IPS DF 6.9 (cell line): ENCODE data around the gene MYH2.
"Not testable (repeated sequence)": the region's sequence is repeated elsewhere in the genome, so short reads cannot be mapped to it uniquely, and the experiment has no call there.

Experiments
- DNase-seq: peaks from one replicate; pipeline ENCODE4 v3.0.0-alpha.2; 2013; ENCODE audit warnings: low read depth, low spot score
- H3K27ac ChIP-seq: one replicate; pipeline ENCODE4 v1.5.1; 2013; ENCODE audit warnings: low read length, control low read depth
- H3K27me3 ChIP-seq: 2 replicates; pipeline ENCODE4 v1.6.1; 2013; ENCODE audit warnings: mild to moderate bottlenecking, low read length; ENCODE audit not compliant: control insufficient read depth, insufficient read depth
- H3K36me3 ChIP-seq: 2 replicates; pipeline ENCODE4 v1.6.1; 2013; ENCODE audit warnings: low read length; ENCODE audit not compliant: control insufficient read depth, insufficient read depth
- H3K4me1 ChIP-seq: 2 replicates; pipeline ENCODE4 v1.6.1; 2013; ENCODE audit warnings: low read length; ENCODE audit not compliant: control insufficient read depth, insufficient read depth
- H3K4me3 ChIP-seq: 2 replicates; pipeline ENCODE4 v1.5.1; 2013; ENCODE audit warnings: mild to moderate bottlenecking, low read length
- H3K9me3 ChIP-seq: 2 replicates; pipeline ENCODE4 v1.6.1; 2013; ENCODE audit warnings: low read length, inconsistent platforms; ENCODE audit not compliant: control insufficient read depth, insufficient read depth
- WGBS: extraction: QIAGEN DNeasy Blood & Tissue Kit; methylation state at CpG from one replicate; pipeline ENCODE4 v1.1.7; 2013; ENCODE audit warnings: mixed read lengths, missing lambda C conversion rate; ENCODE audit not compliant: insufficient read length, insufficient coverage; 5-methylcytosine and 5-hydroxymethylcytosine counted together

The MYH2 gene

DNA sequence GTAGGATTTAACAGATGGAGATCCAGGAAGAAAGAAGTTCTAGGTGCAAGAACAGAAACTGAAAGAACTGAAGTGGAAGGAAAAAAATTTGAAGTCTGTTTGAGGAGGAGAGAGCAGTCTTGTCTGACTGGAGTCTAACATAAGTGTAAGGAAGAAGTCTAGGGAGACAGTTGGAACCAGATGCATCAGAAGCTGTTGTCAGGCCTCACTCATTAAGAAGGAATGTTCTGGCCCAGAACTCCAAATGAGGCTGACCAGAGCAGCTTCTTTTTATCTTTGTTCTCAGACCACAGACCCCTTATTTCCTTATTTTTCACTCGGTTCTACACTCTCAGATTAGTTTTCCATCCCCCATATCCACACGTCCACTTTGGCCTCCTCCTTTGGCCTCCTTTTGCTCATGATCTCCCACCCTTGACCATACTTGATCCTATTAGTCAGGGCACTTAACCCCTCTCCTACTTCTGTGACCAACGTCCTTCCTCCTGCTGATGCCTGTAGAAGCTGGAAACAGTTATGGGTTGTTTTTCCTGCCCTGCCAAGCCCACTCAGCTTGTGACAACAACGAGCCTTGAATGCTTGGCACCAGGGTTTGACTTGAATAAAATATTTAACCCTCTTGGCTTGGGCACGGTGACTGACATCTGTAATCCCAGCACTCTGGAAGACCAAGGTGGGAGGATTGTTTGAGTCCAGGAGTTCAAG, 7.0 kb upstream of the MYH2 start:
- WGBS: no CpG with 5 or more reads among the region's 5 CpGs
- Histone ChIP-seq H3K27ac (no peak overlapping the region), H3K4me1 (0 out of 2 replicates have a peak, but pooled peaks cover 2% of the 10 kb centered on the region), H3K27me3 (no peaks in the 10 kb centered on the region), H3K9me3 (no peaks in the 10 kb centered on the region), H3K4me3 (no peak overlapping the region), H3K36me3 (no peaks in the 10 kb centered on the region)
- no peak for DNase-seq

DNA sequence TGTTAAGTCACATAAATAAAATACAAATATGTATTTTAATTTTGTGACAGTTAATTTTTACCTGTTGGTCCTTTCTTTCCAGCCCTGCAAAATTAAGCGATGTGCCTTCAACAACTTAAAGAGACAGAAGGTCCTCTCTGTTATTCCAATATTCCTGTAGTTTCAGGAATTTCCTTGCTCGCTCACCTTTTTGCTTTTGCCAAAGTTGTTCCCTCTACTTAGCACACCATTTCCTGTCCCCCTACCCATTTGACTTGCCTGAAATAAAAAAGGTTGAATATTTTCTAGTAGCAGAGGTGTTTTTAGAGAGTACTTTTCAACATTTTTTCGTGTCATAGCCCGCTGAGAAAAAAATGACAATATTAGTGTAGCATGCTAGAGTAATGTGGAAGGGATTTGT, 556 bp upstream of the MYH2 start:
- H3K27me3 ChIP-seq: no peaks in the 10 kb centered on the region
- DNase-seq: no peak
- no peak overlapping the region for H3K27ac ChIP-seq
- H3K4me3 ChIP-seq: no peak overlapping the region
- no peaks in the 10 kb centered on the region for H3K9me3 ChIP-seq
- peaks cover 6% of the 10 kb centered on the region for H3K4me1 ChIP-seq
- no CpG with 5 or more reads among the region's 4 CpGs for WGBS
- no peaks in the 10 kb centered on the region for H3K36me3 ChIP-seq

DNA sequence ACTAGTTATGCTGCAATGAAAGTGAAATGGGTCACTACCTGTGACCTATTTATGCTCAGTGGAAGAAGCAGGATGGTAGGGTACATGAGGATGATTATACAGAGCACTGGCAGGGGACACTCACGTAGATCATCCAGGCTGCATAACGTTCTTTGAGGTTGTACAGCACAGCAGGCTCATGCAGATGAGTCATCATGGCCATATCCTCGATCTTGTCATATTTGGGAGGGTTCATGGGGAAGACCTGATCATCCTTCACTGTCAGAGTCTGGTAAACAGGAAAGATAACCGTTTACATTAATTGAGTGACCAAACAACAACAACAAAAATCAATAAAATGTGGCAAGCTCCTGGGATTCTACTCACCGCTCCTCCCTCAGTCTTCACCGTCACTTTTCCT, 2.1 kb downstream of the MYH2 start:
- H3K4me3 ChIP-seq: no peak overlapping the region
- peaks cover 6% of the 10 kb centered on the region for H3K4me1 ChIP-seq
- H3K27me3 ChIP-seq: no peaks in the 10 kb centered on the region
- no peak for DNase-seq
- no peaks in the 10 kb centered on the region for H3K36me3 ChIP-seq
- no CpG with 5 or more reads among the region's 6 CpGs for WGBS
- no peak overlapping the region for H3K27ac ChIP-seq
- H3K9me3 ChIP-seq: no peaks in the 10 kb centered on the region

DNA sequence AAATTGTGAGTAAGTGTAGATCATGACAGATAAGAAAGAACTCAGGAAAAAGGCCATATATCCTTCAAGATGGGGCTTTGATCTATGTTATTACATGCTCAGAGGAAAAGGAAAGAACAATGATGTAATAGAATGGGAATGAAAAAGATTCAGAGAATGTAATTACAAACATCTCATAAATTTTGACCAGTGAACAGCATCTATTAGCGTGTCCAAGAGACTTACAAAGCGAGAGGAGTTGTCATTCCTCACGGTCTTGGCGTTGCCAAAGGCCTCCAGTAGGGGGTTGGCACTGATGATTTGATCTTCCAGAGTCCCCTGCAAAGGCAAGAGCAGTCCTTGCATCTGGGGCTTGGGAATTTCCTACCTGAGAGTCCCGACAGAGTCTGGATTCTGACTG, 6.0 kb downstream of the MYH2 start:
- not testable (repeated sequence) for H3K27me3 ChIP-seq, H3K27ac ChIP-seq, H3K4me3 ChIP-seq, H3K36me3 ChIP-seq, H3K9me3 ChIP-seq, DNase-seq, H3K4me1 ChIP-seq
- no CpG with 5 or more reads among the region's 5 CpGs for WGBS

DNA sequence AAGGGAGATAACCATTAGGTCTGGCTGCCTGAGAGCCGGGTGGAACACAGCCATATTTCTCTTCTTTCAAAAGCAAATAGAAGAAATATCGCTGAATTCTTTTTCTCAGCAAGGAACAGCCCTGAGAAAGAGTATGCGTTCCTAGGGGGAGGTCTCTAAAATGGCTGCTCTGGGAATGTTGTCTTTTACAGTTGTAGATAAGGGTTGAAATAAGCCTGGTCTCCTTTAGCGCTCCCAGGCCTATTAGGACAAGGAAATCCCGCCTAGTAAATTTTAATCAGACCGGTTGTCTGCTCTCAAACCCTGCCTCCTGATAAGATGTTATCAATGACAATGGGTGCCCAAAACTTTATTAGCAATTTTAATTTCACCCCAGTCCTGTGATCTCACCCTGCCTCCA, 8.3 kb downstream of the MYH2 start:
- not testable (repeated sequence) for H3K4me3 ChIP-seq
- no CpG with 5 or more reads among the region's 6 CpGs for WGBS

DNA sequence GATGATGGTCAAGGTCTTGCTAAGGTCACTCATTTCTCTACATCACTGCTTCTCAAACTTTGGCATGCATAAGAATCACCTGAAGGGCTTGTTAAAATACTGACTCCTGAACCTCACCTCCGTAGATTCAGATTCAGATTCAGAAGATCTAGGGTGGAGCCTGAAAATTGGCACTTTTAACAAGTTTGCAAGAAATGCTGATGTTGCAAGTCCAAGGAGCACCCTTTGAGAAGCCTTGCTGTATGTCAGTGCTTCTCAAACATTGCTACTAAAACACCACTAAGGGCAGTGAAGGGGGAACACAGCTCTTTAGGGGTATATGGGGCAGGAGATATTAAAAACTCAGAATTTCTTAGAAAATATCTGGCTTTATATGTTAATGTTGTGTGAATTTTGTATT, 17.4 kb downstream of the MYH2 start:
- no CpG with 5 or more reads among the region's 1 CpG for WGBS
- Histone ChIP-seq H3K36me3 (no peaks in the 10 kb centered on the region), H3K9me3 (no peaks in the 10 kb centered on the region), H3K4me1 (no peaks in the 10 kb centered on the region), H3K27ac (no peak overlapping the region), H3K27me3 (no peaks in the 10 kb centered on the region), H3K4me3 (no peak overlapping the region)
- no peak for DNase-seq

More for the DNA sequence above, 8.3 kb downstream of the MYH2 start:
- H3K36me3 ChIP-seq, DNase-seq, H3K9me3 ChIP-seq, H3K27ac ChIP-seq, H3K4me1 ChIP-seq, H3K27me3 ChIP-seq: not testable (repeated sequence)

DNA sequence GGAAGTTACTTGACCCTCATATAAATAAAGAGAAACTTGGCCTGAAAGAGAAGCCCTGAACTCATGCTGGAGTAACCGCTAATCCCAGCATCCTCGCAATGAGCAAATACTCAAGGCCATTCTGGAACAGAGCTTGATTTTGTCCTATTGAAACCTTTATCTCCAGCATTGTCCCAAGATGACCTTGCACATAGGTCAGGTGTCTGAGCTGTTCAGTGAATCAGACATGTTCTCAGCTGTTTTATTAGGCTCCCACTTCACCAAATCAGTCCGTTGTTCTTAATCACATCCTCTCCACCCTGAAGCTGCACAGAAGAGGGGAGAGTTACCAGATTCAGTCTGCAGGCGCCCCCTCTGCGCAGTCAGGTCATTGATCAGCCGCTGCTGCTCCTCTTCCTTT, 22.0 kb downstream of the MYH2 start:
- Histone ChIP-seq H3K36me3 (no peaks in the 10 kb centered on the region), H3K27me3 (no peaks in the 10 kb centered on the region), H3K9me3 (no peaks in the 10 kb centered on the region), H3K27ac (no peak overlapping the region), H3K4me3 (no peak overlapping the region), H3K4me1 (no peaks in the 10 kb centered on the region)
- WGBS: no CpG with 5 or more reads among the region's 6 CpGs
- DNase-seq: no peak

DNA sequence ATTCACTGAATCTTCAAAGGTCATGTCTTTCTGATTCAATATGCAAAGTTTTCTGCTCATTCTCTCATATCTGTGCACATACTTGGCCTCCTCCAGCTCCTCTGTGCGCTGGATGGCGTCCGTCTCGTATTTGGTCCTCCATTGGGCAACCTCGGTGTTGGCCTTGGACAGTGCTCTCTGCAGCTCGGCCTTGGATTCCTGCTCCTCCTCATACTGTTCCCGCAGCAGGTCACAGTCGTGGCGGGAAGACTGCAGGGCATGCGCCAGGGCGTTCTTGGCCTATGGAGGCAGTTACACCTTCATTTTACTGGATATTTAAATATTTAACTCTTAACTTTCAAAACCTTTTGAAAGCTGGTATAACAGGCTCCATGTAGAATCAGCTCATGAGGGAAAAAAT, 22.9 kb downstream of the MYH2 start:
- no peaks in the 10 kb centered on the region for H3K27me3 ChIP-seq
- no peak for DNase-seq
- no peak overlapping the region for H3K4me3 ChIP-seq
- H3K27ac ChIP-seq: no peak overlapping the region
- no peaks in the 10 kb centered on the region for H3K9me3 ChIP-seq
- no peaks in the 10 kb centered on the region for H3K36me3 ChIP-seq
- H3K4me1 ChIP-seq: no peaks in the 10 kb centered on the region
- no CpG with 5 or more reads among the region's 11 CpGs for WGBS

DNA sequence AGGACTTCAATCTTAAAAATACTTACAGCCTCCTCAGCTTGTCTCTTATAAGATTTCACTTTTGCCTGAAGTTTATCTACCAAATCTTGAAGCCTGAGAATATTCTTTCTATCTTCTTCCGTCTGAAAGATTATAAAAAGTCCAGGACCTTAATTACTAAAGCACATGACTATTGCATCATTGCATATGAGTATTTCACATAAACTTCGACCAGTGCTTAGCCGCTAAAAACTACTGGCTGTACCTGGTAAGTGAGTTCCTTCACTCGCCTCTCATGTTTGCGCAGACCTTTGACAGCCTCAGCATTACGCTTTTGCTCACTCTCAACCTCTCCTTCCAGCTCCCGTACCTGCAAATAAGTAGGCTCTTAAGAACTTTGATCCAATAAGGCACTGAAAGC, 26.4 kb downstream of the MYH2 start:
- Histone ChIP-seq H3K27me3 (no peaks in the 10 kb centered on the region), H3K4me1 (no peaks in the 10 kb centered on the region), H3K4me3 (no peak overlapping the region), H3K36me3 (no peaks in the 10 kb centered on the region), H3K27ac (no peak overlapping the region), H3K9me3 (no peaks in the 10 kb centered on the region)
- no peak for DNase-seq
- no CpG with 5 or more reads among the region's 7 CpGs for WGBS

DNA sequence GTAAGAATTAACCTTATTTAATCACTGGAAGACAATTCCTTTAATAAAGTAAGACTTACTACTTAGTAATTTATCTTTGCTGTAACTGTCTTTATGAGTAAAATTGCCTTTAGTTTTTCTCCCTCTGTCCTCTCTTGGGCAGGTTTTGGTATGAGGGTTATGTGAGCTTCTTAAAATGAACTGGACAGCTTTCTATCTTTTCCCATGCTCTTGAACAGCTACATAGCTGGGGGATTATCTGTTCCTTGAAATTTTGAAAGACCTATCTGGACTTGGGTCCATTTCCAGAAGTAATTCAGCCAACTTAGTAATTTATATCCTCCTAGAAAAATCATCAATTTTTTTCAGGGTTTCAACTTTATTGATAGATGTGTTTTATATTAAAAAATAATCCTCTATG, 27.5 kb downstream of the MYH2 start:
- Histone ChIP-seq H3K36me3 (no peaks in the 10 kb centered on the region), H3K9me3 (no peaks in the 10 kb centered on the region), H3K4me1 (no peaks in the 10 kb centered on the region), H3K27ac (no peak overlapping the region), H3K27me3 (no peaks in the 10 kb centered on the region), H3K4me3 (no peak overlapping the region)
- no peak for DNase-seq

DNA sequence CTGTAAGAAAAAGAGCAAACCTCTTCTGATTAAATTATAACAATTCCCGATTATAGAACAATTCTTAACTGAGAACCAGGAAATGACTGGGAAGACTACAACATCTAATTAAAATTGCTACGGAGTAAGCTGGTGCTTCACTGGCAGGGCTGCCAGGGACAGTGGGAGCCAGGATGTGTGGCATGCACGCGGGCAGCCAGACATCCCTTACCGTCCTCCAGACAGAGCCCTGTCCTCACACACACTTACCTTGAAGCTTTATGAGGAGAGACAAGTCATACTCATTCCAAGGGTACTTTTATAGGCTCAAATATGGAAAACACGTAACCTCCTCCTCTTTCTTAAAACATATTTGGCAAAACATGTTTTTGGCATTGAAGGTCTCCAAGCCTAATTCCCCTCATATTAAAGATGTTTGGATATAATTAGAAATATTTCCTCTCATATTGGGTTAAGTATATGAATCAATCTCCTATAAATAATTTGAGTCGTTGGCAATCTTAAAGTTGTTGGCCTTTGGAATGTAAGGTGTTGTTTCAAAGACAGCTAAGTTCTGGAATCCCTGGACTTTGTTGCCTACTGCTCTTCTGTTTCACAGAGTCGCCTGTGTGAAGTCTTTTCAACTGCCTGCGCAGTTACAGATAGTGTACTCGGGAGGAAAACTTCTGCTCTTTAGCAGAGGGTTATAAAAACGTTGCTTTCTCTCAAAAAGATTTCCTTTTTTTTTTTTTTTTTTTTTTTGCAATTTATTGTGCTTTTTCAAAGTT, 31.0 kb downstream of the MYH2 start, which contains the start of gene MYH1:
TSS of gene MYH1 (minus strand) at position 272 of the 767 bp plus-strand sequence. CDS start 1,900 bp downstream, outside the sequence.
- H3K27ac ChIP-seq: no peak within 1 kb of the TSS
- no peak within 1 kb of the TSS for H3K4me3 ChIP-seq
- no peaks in the 10 kb centered on the region for H3K36me3 ChIP-seq
- H3K9me3 ChIP-seq: no peaks in the 10 kb centered on the region
- no peaks in the 10 kb centered on the region for H3K27me3 ChIP-seq
- H3K4me1 ChIP-seq: no peaks in the 10 kb centered on the region
- no CpG with 5 or more reads among the region's 11 CpGs for WGBS
- DNase-seq: no peak
